Activated T-helper 2 cell treated with anti-CD3 and anti-CD28 coated beads, Interferon-gamma antibody, Interleukin-2, Interleukin-4, amounts not matched to agents 10 μg/mL and 5 μg/mL and 100 μg/mL, durations not matched to agents 14 hours and 24 hours and 36 hours (primary cell): ENCODE results near the gene VWA5B1. TPM values are rescaled to one million over a fixed set of nuclear protein-coding genes. Genes with fewer than 3 reads are reported as not detected.
A peak's percentile ranks its signal among the peaks of the same experiment; 100 is the strongest.

ENCODE experiments used
- DNase-seq: peaks from one replicate; pipeline ENCODE4 v3.0.0; 2021; ENCODE audit warnings: low spot score
- H3K27ac Mint-ChIP-seq: one replicate; pipeline ENCODE4 v1.8.0; 2021; ENCODE audit warnings: mixed read lengths
- H3K27me3 Mint-ChIP-seq: one replicate; pipeline ENCODE4 v1.8.0; 2021; ENCODE audit warnings: low read depth, mixed read lengths
- H3K36me3 Mint-ChIP-seq: one replicate; pipeline ENCODE4 v1.8.0; 2021; ENCODE audit warnings: low read depth, mixed read lengths
- H3K4me1 Mint-ChIP-seq: one replicate; pipeline ENCODE4 v1.8.0; 2021; ENCODE audit warnings: low read depth, mixed read lengths
- H3K4me3 Mint-ChIP-seq: one replicate; pipeline ENCODE4 v1.8.0; 2021; ENCODE audit warnings: low read depth, mild to moderate bottlenecking, moderate library complexity, mixed read lengths
- H3K9me3 Mint-ChIP-seq: one replicate; pipeline ENCODE4 v1.8.0; 2021; ENCODE audit warnings: mixed read lengths
- intact Hi-C: fragments of 100-400 bp; cut with micrococcal nuclease; formaldehyde crosslinking; loops from one replicate; pipeline ENCODE4 v1.15.1; 2023
- total RNA-seq: library from RNA; stranded (reverse); gene quantifications from 2 replicates; pipeline ENCODE4 v1.2.3, GENCODE V29; 2022

The VWA5B1 gene
- total RNA-seq, 1 donor from 2014 or later = not detected

DNA sequence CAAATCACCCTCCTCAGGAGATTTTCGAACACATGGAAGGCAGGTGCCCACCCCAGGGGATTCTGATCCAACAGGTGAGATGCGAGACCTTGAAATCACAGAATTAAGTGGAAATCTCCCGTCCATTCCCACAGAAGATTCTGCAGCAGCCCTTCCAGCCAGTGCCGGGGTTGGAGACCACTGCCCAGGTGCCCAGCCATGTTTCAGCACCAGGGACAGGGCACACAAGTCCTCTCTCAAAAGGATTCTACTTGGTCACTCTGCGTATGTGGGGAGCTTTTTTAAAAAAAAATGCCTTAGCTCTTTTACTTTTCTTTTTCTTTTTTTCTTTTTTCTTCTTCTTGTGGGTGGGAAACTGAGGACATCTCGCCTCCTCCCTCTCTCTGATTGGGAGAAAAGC lies 80.7 kb downstream of the VWA5B1 start:
- Mint-ChIP-seq H3K4me1 (peaks cover 7% of the 10 kb centered on the region), H3K4me3 (no peak overlapping the region), H3K9me3 (no peaks in the 10 kb centered on the region), H3K36me3 (no peaks in the 10 kb centered on the region), H3K27ac (no peak overlapping the region), H3K27me3 (peaks cover 41% of the 10 kb centered on the region)
- DNase-seq = no peak
- intact Hi-C loops = no loop called here

DNA sequence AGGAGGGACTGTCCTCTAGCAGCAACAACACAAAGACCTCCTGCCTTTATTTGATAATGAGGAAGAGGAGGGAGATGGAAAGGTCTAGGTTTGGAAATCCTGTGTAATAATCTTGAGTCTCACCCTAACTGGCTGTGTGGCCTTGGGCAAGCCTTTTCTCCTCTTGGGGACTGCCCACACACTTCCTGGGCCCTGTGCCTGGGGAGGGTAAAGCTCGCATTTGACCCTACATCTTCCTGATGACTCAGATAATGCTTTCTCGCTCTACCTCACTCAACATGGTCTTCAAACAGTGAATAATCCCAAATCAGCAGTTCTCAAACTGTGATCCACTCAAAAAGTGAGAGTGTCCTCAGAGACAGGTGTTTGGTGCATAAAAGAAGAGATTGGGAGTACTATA lies 81.2 kb downstream of the VWA5B1 start:
- Mint-ChIP-seq H3K4me3 (no peak overlapping the region), H3K9me3 (no peaks in the 10 kb centered on the region), H3K36me3 (no peaks in the 10 kb centered on the region), H3K27ac (no peak overlapping the region), H3K4me1 (peaks cover 7% of the 10 kb centered on the region), H3K27me3 (peaks cover 41% of the 10 kb centered on the region)
- no peak for DNase-seq
- intact Hi-C loops = no loop called here

DNA sequence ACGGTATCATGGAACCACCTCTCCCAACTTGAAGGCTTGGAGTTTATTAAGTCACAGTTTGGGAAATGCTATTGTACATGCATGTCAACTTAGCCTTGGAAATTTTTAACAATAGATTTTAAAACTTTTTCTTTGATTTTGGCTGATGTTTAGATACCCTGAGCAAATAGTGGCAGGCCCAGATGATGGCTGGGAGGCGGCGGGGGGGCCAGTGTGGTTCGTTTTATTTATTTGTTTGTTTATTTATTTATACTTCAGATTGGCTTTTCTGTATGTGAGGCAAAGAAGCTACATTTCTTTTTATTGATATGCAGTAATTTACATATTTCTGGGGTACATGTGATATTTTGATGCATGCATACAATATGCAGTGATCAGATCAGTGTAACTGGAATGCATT lies 82.0 kb downstream of the VWA5B1 start:
- Mint-ChIP-seq H3K4me1 (peaks cover 7% of the 10 kb centered on the region), H3K9me3 (no peaks in the 10 kb centered on the region), H3K36me3 (no peaks in the 10 kb centered on the region), H3K4me3 (no peak overlapping the region), H3K27ac (no peak overlapping the region), H3K27me3 (peaks cover 37% of the 10 kb centered on the region)
- no peak for DNase-seq
- intact Hi-C loops = no loop called here

DNA sequence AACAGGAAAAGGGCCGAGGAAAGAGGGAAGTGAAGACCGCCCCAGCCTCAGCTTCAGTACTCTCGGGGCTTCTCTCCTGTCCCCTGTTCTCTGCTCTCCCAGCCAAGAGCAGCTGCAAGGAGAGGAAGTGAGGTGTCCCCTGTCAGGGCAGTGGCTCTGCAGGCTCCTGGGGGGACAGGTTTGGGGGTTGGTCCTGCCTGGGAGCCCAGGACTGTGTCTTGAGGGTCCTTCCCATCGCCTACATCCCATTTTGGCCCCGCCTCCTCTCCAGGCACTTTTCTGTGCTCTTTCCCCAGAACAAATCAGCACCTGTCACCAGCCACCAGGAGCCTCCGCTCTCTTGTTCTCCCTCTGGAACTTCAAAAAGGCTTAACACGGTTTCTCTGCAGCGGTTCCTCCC lies 82.6 kb downstream of the VWA5B1 start:
- no peak overlapping the region for H3K27ac Mint-ChIP-seq
- no peaks in the 10 kb centered on the region for H3K36me3 Mint-ChIP-seq
- H3K4me3 Mint-ChIP-seq = no peak overlapping the region
- H3K4me1 Mint-ChIP-seq = peaks cover 7% of the 10 kb centered on the region
- peaks cover 32% of the 10 kb centered on the region for H3K27me3 Mint-ChIP-seq
- H3K9me3 Mint-ChIP-seq = no peaks in the 10 kb centered on the region
- intact Hi-C loops = no loop called here
- no peak for DNase-seq

DNA sequence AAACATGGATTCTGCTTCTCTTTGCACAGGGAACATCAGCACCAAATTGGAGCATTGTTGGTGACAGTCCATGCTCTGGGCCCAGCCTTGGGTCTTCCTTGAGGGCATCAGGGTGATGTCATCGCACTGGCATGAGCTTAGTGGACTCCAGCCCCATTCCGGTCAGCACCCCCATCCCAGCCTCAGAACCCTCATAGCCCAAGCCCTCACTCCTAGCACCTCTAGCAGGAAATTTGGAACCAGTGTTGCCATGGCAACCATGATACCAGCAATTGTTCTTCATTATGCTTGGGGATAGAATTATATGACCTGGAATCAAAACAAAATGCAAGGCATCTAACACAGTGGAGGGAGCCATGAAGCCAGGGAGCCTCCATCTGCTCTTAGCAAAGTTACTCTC lies 83.1 kb downstream of the VWA5B1 start:
- H3K36me3 Mint-ChIP-seq = no peaks in the 10 kb centered on the region
- H3K9me3 Mint-ChIP-seq = no peaks in the 10 kb centered on the region
- H3K27me3 Mint-ChIP-seq = peaks cover 30% of the 10 kb centered on the region
- DNase-seq = no peak
- peaks cover 7% of the 10 kb centered on the region for H3K4me1 Mint-ChIP-seq
- no peak overlapping the region for H3K27ac Mint-ChIP-seq
- intact Hi-C loops = no loop called here
- no peak overlapping the region for H3K4me3 Mint-ChIP-seq

DNA sequence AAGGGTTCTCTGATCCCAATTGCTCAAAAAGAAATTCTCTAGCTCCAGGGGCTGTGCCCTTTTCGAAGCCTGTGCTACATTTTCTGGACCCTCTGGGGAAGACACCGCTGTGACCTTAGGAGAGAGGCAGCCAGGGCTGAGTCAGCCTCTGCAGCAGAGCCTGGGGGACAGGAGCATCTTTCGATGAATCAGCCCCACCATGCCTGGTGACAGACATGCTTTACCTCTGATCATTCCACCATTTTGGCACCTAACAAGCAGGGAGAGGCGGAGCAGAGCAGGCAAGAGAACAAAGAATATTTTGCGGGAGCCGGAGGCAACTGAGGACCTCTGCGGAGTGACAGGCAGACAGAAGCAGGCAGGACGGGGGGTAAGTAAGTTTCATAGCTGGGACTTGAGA lies 84.9 kb downstream of the VWA5B1 start:
- no peak overlapping the region for H3K4me3 Mint-ChIP-seq

DNA sequence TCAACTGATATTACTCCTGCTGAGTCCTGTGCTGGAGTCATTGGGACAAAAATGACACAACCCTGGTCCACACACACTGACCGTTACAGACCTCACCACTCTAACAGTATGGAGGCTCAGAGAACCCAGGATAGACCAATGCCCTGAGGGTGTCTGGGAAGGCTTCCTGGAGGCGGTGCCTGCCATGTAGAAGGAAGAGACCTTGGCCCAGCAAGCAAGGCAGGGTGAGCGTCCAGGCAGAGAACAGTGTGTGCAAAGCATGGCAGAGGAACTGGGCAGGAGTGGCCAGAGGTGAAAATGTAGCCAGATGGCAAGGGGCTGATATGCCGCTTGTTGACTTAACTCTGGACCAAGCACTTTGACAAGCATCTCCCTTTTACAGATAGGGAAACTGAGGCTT lies 85.5 kb downstream of the VWA5B1 start:
- Mint-ChIP-seq H3K27me3 (peaks cover 32% of the 10 kb centered on the region), H3K9me3 (no peaks in the 10 kb centered on the region), H3K4me3 (no peak overlapping the region), H3K36me3 (no peaks in the 10 kb centered on the region), H3K27ac (no peak overlapping the region), H3K4me1 (peaks cover 9% of the 10 kb centered on the region)
- DNase-seq = no peak
- intact Hi-C loops = loop anchor here (5.0 kb wide), 1 partner anchor 131 kb away; the partner anchor contains the start of gene MUL1

More for the DNA sequence above, 84.9 kb downstream of the VWA5B1 start:
- Mint-ChIP-seq H3K4me1 (peaks cover 9% of the 10 kb centered on the region), H3K27me3 (peaks cover 32% of the 10 kb centered on the region), H3K9me3 (no peaks in the 10 kb centered on the region), H3K36me3 (no peaks in the 10 kb centered on the region), H3K27ac (no peak overlapping the region)
- intact Hi-C loops = loop anchor here (5.0 kb wide), 1 partner anchor 132 kb away; the partner anchor contains the start of gene MUL1
- DNase-seq = no peak

DNA sequence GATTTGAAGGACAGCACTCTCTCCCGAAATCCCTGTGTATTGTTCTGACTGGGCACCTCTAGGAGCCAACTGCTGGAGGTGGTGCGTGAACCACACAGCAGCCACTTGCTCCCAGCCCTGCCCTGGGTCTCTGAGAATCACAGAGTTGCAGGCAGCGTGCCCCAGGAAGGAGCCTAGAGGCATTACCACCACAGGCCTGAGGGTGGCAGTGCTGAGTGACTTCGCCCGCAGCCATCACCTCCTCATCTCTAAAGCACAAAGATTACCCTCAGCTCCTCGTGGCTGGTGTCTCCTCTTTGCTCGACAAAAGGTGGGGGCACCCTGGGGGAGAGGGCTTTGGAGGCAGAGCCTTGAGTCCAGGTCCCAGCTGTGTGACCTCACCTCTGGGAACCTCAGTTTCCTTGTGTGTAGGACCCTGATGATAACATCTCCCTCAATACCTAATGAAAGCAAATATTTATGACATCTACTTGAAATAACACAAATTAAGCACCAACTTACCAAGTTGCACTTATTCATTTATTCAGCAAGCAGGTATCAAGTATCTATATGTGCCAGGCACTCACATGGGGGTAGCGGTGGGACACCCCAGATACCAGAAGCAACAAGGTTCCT lies 86.3 kb downstream of the VWA5B1 start:
- no peak overlapping the region for H3K4me3 Mint-ChIP-seq
- H3K27me3 Mint-ChIP-seq = peaks cover 27% of the 10 kb centered on the region
- intact Hi-C loops = loop anchor here (1.0 to 5.0 kb wide), 2 partner anchors 116 to 130 kb away; partner anchors contain the start of gene MUL1
- H3K36me3 Mint-ChIP-seq = no peaks in the 10 kb centered on the region
- H3K9me3 Mint-ChIP-seq = no peaks in the 10 kb centered on the region
- no peak overlapping the region for H3K27ac Mint-ChIP-seq
- H3K4me1 Mint-ChIP-seq = peaks cover 4% of the 10 kb centered on the region
- peak; percentile 33 for DNase-seq

DNA sequence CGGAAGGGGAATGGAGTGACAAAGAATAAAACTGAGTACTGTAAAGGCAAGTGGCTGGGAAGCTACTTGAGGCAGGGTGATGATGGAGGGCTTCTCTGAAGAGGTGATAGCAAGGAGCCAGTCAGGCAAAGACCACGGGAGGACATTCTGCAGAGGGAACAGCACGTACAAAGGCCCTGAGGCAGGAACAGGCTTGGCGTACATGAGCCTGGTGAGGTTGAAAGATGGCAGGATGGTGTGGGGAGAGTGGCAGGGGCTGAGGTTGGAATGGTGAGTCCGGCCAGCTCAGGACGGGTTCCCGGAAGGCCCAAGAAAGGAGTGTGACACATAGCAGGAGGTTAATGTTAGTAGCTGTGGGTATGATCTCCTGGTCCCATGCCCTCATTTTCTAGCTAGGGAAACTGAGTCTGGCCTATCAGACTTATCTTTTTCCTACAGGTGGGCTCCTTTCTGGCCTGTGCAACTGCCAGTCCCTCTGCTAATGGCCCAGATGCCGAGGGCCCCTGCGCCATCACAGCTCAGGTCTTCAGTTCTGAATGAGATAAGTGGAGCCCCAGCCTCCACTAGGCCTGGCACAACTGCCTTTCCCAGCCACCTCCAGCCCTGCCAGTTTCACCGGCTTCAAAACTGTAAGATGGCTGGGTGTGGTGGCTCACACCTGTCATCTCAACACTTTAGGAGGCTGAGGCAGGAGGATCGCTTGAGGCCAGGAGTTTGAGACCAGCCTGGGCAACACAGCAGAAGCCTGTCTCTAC lies 87.0 kb downstream of the VWA5B1 start:
- H3K4me1 Mint-ChIP-seq = peaks cover 2% of the 10 kb centered on the region
- H3K36me3 Mint-ChIP-seq = no peaks in the 10 kb centered on the region
- H3K4me3 Mint-ChIP-seq = no peak overlapping the region
- H3K27ac Mint-ChIP-seq = no peak overlapping the region
- peaks cover 24% of the 10 kb centered on the region for H3K27me3 Mint-ChIP-seq
- H3K9me3 Mint-ChIP-seq = no peaks in the 10 kb centered on the region
- intact Hi-C loops = loop anchor here (1.0 to 5.0 kb wide), 2 partner anchors 116 to 130 kb away; partner anchors contain the start of gene MUL1
- DNase-seq = no peak

DNA sequence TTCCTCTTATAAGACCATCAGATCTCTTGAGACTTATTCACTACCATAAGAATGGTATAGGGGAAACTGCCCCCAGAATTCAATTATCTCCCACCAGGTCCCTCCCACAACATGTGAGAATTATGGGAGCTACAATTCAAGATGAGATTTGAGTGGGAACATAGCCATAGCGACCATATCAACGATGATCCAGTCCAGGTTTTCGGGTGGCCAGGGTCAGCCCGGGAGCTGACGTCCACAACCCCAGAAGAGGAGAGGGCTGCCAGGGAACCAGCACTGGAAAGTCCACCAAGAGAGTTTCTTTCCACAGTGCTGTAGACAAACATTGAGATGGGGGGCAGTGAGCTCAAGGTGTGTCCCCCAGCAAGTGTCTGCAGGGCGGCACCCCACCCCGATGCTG lies 88.4 kb downstream of the VWA5B1 start:
- Mint-ChIP-seq H3K4me3 (no peak overlapping the region), H3K27me3 (peaks cover 18% of the 10 kb centered on the region), H3K4me1 (peaks cover 2% of the 10 kb centered on the region), H3K27ac (no peak overlapping the region), H3K36me3 (no peaks in the 10 kb centered on the region), H3K9me3 (no peaks in the 10 kb centered on the region)
- DNase-seq = no peak
- intact Hi-C loops = loop anchor here (5.0 kb wide), 1 partner anchor 128 kb away; the partner anchor contains the start of gene MUL1

DNA sequence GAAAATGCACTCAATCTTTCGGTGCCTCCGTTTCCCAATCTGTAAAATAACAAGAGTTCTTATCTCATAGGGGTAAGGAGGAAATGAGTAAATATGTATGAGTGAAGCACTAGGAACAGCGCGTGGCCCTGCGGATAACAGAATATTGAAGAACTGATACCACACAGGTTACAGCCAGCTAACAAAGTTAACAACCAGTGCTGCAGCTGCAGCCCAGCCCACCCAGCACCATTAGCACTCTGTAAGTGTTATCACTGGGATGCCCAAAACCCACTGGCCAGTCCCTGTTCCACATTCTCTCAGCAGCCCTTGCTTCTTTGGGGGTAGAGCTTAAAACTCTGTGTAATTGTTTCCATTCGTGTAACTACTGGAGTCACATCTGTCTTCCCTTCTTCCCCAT lies 89.5 kb downstream of the VWA5B1 start:
- DNase-seq = no peak
- intact Hi-C loops = no loop called here
- H3K27ac Mint-ChIP-seq = no peak overlapping the region
- peaks cover 2% of the 10 kb centered on the region for H3K4me1 Mint-ChIP-seq
- no peaks in the 10 kb centered on the region for H3K9me3 Mint-ChIP-seq
- H3K4me3 Mint-ChIP-seq = no peak overlapping the region
- H3K27me3 Mint-ChIP-seq = peaks cover 24% of the 10 kb centered on the region
- H3K36me3 Mint-ChIP-seq = no peaks in the 10 kb centered on the region

DNA sequence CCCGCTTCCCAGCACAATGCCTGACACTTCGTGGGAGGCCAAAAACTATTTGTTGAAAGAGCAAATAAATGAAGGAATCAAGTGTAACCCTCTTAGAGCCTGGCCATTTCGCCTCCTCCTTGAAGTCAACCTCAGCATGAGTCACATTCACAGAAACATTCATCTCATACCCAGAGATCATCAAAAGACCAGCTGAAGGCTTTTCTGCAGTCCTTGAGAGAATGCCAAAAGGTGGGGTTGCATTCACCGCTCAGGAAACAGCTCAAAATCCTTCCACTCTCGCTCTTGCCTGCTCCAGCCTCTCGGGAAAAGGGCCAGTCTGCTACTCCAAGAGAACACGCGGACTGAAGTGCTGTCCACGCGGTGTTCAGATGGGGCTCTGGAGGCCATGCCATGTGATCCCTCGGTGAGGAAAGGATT lies 90.0 kb downstream of the VWA5B1 start:
- no peak overlapping the region for H3K27ac Mint-ChIP-seq
- H3K4me1 Mint-ChIP-seq = peaks cover 2% of the 10 kb centered on the region
- H3K4me3 Mint-ChIP-seq = no peak overlapping the region
- DNase-seq = no peak
- intact Hi-C loops = no loop called here
- H3K36me3 Mint-ChIP-seq = no peaks in the 10 kb centered on the region
- H3K27me3 Mint-ChIP-seq = peaks cover 27% of the 10 kb centered on the region
- H3K9me3 Mint-ChIP-seq = no peaks in the 10 kb centered on the region

DNA sequence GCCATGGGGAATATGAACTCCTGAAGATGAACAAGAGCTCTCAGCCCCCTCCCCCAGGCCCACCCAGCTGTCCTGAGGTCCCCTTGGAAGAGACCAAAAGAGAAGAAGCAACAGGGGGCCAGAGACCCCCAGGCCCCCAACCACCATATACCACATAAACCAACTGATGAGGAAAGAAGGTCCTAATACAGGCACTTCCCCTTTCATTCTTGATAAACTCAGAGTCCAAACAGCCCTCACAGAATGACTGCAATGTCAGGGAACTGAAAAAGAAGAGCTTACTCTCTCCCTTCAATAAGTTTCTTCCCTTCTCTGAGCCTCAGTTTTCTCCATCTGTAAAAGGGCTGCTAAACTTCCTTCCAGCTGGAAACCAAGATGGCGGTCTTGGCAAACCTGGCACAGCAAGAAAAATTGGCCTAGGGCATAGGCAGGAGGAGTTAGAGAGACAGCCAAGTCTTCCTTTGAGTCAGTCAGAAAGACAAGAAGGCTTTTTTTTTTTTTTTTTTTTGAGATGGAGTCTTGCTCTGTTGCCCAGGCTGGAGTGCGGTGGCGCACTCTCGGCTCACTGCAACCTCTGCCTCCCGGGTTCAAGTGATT lies 90.5 kb downstream of the VWA5B1 start:
- H3K27ac Mint-ChIP-seq = no peak overlapping the region
- no peaks in the 10 kb centered on the region for H3K9me3 Mint-ChIP-seq
- peaks cover 2% of the 10 kb centered on the region for H3K4me1 Mint-ChIP-seq
- DNase-seq = no peak
- peaks cover 25% of the 10 kb centered on the region for H3K27me3 Mint-ChIP-seq
- no peaks in the 10 kb centered on the region for H3K36me3 Mint-ChIP-seq
- intact Hi-C loops = no loop called here
- no peak overlapping the region for H3K4me3 Mint-ChIP-seq
